PC-3 (cell line): Measurements from ENCODE around the gene KRT73. TPM values are rescaled to one million over a fixed set of nuclear protein-coding genes. Genes with fewer than 3 reads are reported as not detected.

Experiments
- ATAC-seq: fragments of 200-7000 bp; cut with Tn5 transposase; 2 replicates; pipeline ENCODE4 v1.9.1; 2020; ENCODE audit warnings: mild to moderate bottlenecking, moderate library complexity
- BruUV-seq: library from RNA; stranded (reverse); fragments of 400-500 nt; replicated peaks from 2 replicates; lab custom pipeline; 2021; lab: Mats Ljungman, UMichigan
- CTCF ChIA-PET: fragments of 300-600 bp; sonication (Branson Sonifier 250); formaldehyde crosslinking; loops from one replicate; lab custom pipeline; 2022; ENCODE audit warnings: antibody characterized with exemption; lab: Charles Lee
- POLR2A ChIA-PET: fragments of 300-600 bp; sonication (Branson Sonifier 250); formaldehyde crosslinking; loops from one replicate; lab custom pipeline; 2022; ENCODE audit warnings: antibody characterized with exemption; ENCODE audit not compliant: unreplicated experiment; lab: Charles Lee
- DNase-seq: peaks from one replicate; pipeline ENCODE4 v3.0.0-alpha.2; 2015
- H2AFZ ChIP-seq: fragments of 300-600 bp; sonication (generic); 2 replicates; pipeline ENCODE4 v1.6.0; 2016; ENCODE audit warnings: antibody characterized with exemption, low read length
- H3F3A ChIP-seq: fragments of 300-600 bp; sonication (generic); one replicate; pipeline ENCODE4 v1.6.0; 2017; ENCODE audit warnings: antibody characterized with exemption, low read length, control low read depth, mild to moderate bottlenecking; ENCODE audit not compliant: unreplicated experiment
- H3K27ac ChIP-seq: fragments of 300-600 bp; sonication (generic); 2 replicates; pipeline ENCODE4 v1.5.1; 2016; ENCODE audit warnings: mild to moderate bottlenecking, low read length
- H3K27me3 ChIP-seq: fragments of 300-600 bp; sonication (generic); 2 replicates; pipeline ENCODE4 v1.6.1; 2016; ENCODE audit warnings: low read length, mixed read lengths
- H3K36me3 ChIP-seq: fragments of 300-600 bp; sonication (generic); 2 replicates; pipeline ENCODE4 v1.6.1; 2016; ENCODE audit warnings: low read depth, mixed run types, low read length, mixed read lengths
- H3K4me1 ChIP-seq: fragments of 300-600 bp; sonication (generic); 2 replicates; pipeline ENCODE4 v1.5.1; 2016; ENCODE audit warnings: low read length; ENCODE audit not compliant: insufficient read depth
- H3K4me2 ChIP-seq: fragments of 300-600 bp; sonication (generic); 2 replicates; pipeline ENCODE4 v1.6.0; 2016; ENCODE audit warnings: low read length
- H3K4me3 ChIP-seq: fragments of 300-600 bp; sonication (generic); 2 replicates; pipeline ENCODE4 v1.5.1; 2016; ENCODE audit warnings: mild to moderate bottlenecking, low read length, mixed read lengths
- H3K79me2 ChIP-seq: fragments of 300-600 bp; sonication (generic); 2 replicates; pipeline ENCODE4 v1.6.1; 2017; ENCODE audit warnings: low read length, mixed read lengths
- H3K9ac ChIP-seq: fragments of 300-600 bp; sonication (generic); 2 replicates; pipeline ENCODE4 v1.6.0; 2016; ENCODE audit warnings: mild to moderate bottlenecking, low read length
- H3K9me2 ChIP-seq: fragments of 300-600 bp; sonication (generic); replicated peaks from 2 replicates; pipeline ENCODE4 v1.6.1; 2016; ENCODE audit warnings: mixed run types, low read length, mixed read lengths
- H3K9me3 ChIP-seq: fragments of 300-600 bp; sonication (generic); 2 replicates; pipeline ENCODE4 v1.6.1; 2016; ENCODE audit warnings: low read length, mixed read lengths
- H4K20me1 ChIP-seq: fragments of 300-600 bp; sonication (generic); 2 replicates; pipeline ENCODE4 v1.6.1; 2016; ENCODE audit warnings: low read length, mixed read lengths
- EZH2 ChIP-seq: fragments of 300-600 bp; sonication (generic); IDR thresholded peaks from one replicate; pipeline ENCODE4 v1.6.1; 2017; ENCODE audit warnings: antibody characterized with exemption, mild to moderate bottlenecking, low read length; ENCODE audit not compliant: unreplicated experiment
- EZH2phosphoT487 ChIP-seq: fragments of 300-600 bp; sonication (generic); IDR thresholded peaks from 2 replicates; pipeline ENCODE4 v1.6.1; 2018; ENCODE audit warnings: mild to moderate bottlenecking, antibody characterized with exemption, low read length, borderline replicate concordance
- intact Hi-C: fragments of 100-400 bp; cut with micrococcal nuclease; formaldehyde crosslinking; loops from 2 replicates; pipeline ENCODE4 v1.9.0; 2023
- total RNA-seq: library from RNA; depleted of rRNA; stranded (reverse); fragments of >200 nt; gene quantifications from 2 replicates; pipeline ENCODE4 v1.2.3, GENCODE V29; 2014
- TF ChIP-seq, protein P1 (sequence below): fragments of 300-600 bp; sonication (generic); conservative IDR thresholded peaks from 2 replicates; pipeline ENCODE4 v1.5.1; 2017; ENCODE audit warnings: antibody characterized with exemption, low read depth, mild to moderate bottlenecking, low read length

Gene KRT73
- total RNA-seq, 1 experiment from 2014 or later = not detected

DNA sequence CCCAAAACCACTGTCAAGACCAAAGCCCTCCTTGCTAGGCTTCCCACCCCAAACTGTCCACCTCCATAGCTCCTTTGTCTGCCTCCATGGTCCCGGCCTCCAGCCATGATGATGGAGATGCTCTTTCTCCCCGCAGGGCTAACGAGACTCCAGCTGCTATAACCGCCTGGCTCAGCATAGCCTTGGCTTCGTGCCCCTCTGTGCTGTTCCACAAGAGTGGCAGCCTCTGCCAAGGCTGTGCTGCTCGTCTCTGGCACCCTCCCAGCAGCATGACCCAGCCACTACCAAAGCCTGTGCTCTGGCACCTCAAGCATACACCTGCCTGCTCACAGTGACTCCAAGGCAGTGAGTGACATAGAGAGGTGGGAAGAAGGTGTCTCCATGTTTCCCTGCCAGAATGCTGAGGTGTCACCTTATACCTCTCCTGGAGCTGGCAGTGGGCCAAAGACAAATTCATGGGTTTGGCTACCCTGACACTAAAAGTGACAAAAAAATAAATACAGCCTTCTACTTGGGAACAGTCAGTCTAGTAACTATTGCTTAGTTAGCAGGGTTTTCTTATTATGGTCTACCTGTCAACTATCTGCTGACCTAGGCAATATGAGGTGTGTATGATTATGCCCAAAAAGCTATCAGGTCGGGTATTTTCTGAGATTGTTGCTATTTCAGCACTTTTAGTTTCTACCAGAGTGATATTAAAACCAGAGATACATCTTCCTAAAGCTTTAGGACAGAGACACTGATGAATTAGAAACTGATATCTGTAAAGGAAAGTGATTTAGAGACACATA lies 16.1 kb upstream of the KRT73 start:
- BruUV-seq = no TSS peak
- no peak overlapping the region for H3K4me2 ChIP-seq
- no peak overlapping the region for H2AFZ ChIP-seq
- H3K4me3 ChIP-seq = no peak overlapping the region
- no peaks in the 10 kb centered on the region for H3K4me1 ChIP-seq
- no peaks in the 10 kb centered on the region for H4K20me1 ChIP-seq
- H3K36me3 ChIP-seq = no peaks in the 10 kb centered on the region
- no peak overlapping the region for H3K27ac ChIP-seq
- ChIA-PET CTCF (no interaction called here), POLR2A (no interaction called here)
- peaks cover 23% of the 10 kb centered on the region; the same call in 1 of the 2 replicates for H3K27me3 ChIP-seq
- intact Hi-C loops = no loop called here
- no peak overlapping the region for H3K9ac ChIP-seq
- no peaks in the 10 kb centered on the region for H3K9me3 ChIP-seq
- no peaks in the 10 kb centered on the region for H3K9me2 ChIP-seq
- no peaks in the 10 kb centered on the region for H3F3A ChIP-seq
- TF ChIP-seq EZH2phosphoT487 = no peak
- TF ChIP-seq EZH2 = no peak
- TF ChIP-seq, protein P1, sequence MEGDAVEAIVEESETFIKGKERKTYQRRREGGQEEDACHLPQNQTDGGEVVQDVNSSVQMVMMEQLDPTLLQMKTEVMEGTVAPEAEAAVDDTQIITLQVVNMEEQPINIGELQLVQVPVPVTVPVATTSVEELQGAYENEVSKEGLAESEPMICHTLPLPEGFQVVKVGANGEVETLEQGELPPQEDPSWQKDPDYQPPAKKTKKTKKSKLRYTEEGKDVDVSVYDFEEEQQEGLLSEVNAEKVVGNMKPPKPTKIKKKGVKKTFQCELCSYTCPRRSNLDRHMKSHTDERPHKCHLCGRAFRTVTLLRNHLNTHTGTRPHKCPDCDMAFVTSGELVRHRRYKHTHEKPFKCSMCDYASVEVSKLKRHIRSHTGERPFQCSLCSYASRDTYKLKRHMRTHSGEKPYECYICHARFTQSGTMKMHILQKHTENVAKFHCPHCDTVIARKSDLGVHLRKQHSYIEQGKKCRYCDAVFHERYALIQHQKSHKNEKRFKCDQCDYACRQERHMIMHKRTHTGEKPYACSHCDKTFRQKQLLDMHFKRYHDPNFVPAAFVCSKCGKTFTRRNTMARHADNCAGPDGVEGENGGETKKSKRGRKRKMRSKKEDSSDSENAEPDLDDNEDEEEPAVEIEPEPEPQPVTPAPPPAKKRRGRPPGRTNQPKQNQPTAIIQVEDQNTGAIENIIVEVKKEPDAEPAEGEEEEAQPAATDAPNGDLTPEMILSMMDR = no peak
- DNase-seq = no peak
- no peak for ATAC-seq
- H3K79me2 ChIP-seq = no peaks in the 10 kb centered on the region

DNA sequence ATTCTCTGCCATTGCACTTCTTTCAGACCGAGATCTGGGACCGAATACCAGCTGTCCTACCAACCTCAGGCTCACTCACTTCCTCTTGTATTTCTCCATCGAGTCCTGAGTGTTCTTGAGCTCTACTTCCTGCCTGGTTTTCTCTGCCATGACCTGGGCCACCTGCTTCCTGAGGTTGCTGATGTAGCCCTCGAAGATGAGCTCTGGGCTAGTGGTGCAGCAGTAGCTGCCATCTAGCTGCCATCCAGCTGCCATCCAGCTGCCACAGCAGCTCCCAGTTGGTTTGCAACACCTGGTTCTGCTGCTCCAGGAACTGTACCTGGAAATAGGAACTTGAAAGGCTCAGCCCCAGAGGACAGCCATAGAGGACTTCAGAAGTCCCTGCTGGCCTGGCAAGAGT lies 15.0 kb upstream of the KRT73 start:
- H3K4me2 ChIP-seq = no peak overlapping the region
- no peak for DNase-seq
- H3K27me3 ChIP-seq = peaks cover 12% of the 10 kb centered on the region; the same call in 1 of the 2 replicates
- H4K20me1 ChIP-seq = no peaks in the 10 kb centered on the region
- H3K9me3 ChIP-seq = no peaks in the 10 kb centered on the region
- intact Hi-C loops = no loop called here
- H3K27ac ChIP-seq = no peak overlapping the region
- no peaks in the 10 kb centered on the region for H3K79me2 ChIP-seq
- H3K9me2 ChIP-seq = no peaks in the 10 kb centered on the region
- no TSS peak for BruUV-seq
- H2AFZ ChIP-seq = no peak overlapping the region
- no peak overlapping the region for H3K4me3 ChIP-seq
- ChIA-PET POLR2A (no interaction called here), CTCF (no interaction called here)
- H3K9ac ChIP-seq = no peak overlapping the region
- no peaks in the 10 kb centered on the region for H3F3A ChIP-seq
- ATAC-seq = no peak
- H3K36me3 ChIP-seq = no peaks in the 10 kb centered on the region
- no peaks in the 10 kb centered on the region for H3K4me1 ChIP-seq
- TF ChIP-seq EZH2 = no peak
- no peak for TF ChIP-seq EZH2phosphoT487
- TF ChIP-seq, protein P1 = no peak

DNA sequence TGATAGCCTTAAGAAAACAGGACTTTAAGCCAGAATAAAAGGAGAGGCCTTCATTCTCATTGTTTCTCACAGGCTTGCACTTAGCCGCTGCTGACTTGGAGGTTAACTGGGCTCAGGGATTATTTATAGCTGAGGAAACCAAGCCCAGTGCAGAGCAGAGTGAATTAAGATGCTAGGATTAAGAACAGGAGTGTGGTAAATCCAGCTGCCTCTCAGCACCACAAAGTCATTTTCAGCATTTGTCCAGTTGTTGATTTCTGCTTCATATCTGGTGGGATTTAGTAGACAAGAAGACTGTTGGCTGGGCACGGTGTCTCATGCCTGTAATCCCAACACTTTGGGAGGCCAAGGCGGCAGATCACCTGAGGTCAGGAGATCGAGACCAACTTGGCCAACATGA lies 14.3 kb upstream of the KRT73 start:
- POLR2A ChIA-PET = no interaction called here
- H3K27me3 ChIP-seq = 0 out of 2 replicates have a peak, but pooled peaks cover 12% of the 10 kb centered on the region

More for the DNA sequence above, 14.3 kb upstream of the KRT73 start:
- Histone ChIP-seq H3F3A (no peaks in the 10 kb centered on the region), H3K4me3 (no peak overlapping the region), H3K9ac (no peak overlapping the region), H3K79me2 (no peaks in the 10 kb centered on the region), H2AFZ (no peak overlapping the region), H3K9me3 (no peaks in the 10 kb centered on the region), H4K20me1 (no peaks in the 10 kb centered on the region), H3K36me3 (no peaks in the 10 kb centered on the region), H3K9me2 (no peaks in the 10 kb centered on the region), H3K4me2 (no peak overlapping the region), H3K27ac (no peak overlapping the region), H3K4me1 (no peaks in the 10 kb centered on the region)
- CTCF ChIA-PET = no interaction called here
- TF ChIP-seq EZH2 (no peak), EZH2phosphoT487 (no peak)
- TF ChIP-seq, protein P1 = no peak
- no peak for DNase-seq
- intact Hi-C loops = no loop called here
- no peak for ATAC-seq
- BruUV-seq = no TSS peak
